DOHH2 (cell line): ENCODE measurements around the gene PORCN.

Source experiments
- CTCF ChIP-seq: fragments of 200-600 bp; sonication (generic); IDR thresholded peaks from one replicate; pipeline ENCODE4 v1.5.1; 2014; ENCODE audit warnings: antibody characterized with exemption, mild to moderate bottlenecking, low read depth, low read length; ENCODE audit not compliant: poor library complexity, severe bottlenecking
- EZH2phosphoT487 ChIP-seq: fragments of 200-600 bp; sonication (generic); IDR thresholded peaks from 2 replicates; pipeline ENCODE4 v1.6.1; 2017; ENCODE audit warnings: borderline replicate concordance, mild to moderate bottlenecking, antibody characterized with exemption, low read length, moderate library complexity, mixed read lengths

DNA sequence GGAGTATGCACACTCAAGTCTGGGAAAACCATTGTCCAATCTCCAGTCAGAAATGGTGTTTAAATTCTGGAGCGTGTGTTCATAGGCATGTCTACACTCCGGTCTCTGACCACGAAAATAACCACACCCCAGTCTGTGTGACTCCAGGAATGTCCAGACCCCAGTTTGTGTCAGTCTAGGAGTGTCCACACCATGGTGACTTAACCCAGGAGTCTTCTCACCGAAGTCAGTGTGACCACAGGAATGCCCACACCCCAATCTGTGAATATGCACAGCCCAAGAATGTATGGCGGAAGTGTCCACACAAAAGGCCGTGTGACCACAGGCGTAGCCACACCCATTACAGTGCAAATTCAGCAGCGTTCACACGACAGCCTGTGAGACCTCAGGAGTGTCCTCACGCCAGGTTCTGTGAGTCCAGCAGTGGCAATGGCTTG lies 21.4 kb upstream of the PORCN start:
- TF ChIP-seq CTCF, result no peak
- no peak for TF ChIP-seq EZH2phosphoT487
